Measurements from ENCODE around the gene HSD17B10. TPM values are rescaled to one million over a fixed set of nuclear protein-coding genes. Genes with fewer than 3 reads are reported as not detected.

HSD17B10 gene
- total RNA-seq, 1 experiment from 2014 or later = 112 TPM

DNA sequence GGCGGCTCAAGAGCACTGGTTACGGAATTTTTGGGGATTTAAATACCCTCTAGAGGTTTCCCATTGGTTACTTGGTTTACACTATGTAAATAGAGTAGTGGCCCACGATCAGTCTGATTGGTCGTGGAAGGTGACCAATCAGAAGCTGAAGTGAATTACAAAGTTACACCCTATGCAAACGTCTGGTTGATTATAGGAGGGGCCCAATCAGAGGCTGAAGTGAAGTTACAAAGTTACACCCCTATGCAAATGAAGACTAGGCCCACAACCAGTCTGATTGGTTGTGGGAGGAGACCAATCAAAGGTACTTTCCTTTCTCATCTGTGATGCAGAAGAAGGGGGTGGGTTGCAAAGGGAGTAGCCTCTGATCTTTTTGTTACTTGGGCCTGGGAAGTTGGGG is 45.1 kb upstream of the HSD17B10 start:
- H2BK12ac ChIP-seq (ENCODE audit: insufficient read length, low read depth, low read length) = no peak overlapping the region
- Mint-ChIP-seq H3K27me3 (ENCODE audit: low read depth) (peaks cover 12% of the 10 kb centered on the region), H3K4me1 (peaks cover 0 to 12% of the 10 kb centered on the region in 2 experiments; a peak in 2 of 4 replicates), H3K27ac (peak overlapping the region in 1 of 3 experiments; percentile 58; a peak in 1 of 7 replicates), H3K4me3 (no peak overlapping the region), H3K9me3 (peaks cover 61 to 68% of the 10 kb centered on the region in 2 experiments), H3K36me3 (ENCODE audit: insufficient read depth in 1 of 3, low read depth in 3 of 3) (peaks cover 0 to 6% (median 4%) of the 10 kb centered on the region in 3 experiments; a peak in 4 of 7 replicates)
- H3K14ac ChIP-seq (ENCODE audit: insufficient read depth, low read length) = no peak overlapping the region
- no peak overlapping the region for H2AK5ac ChIP-seq (ENCODE audit: insufficient read length, low read length)
- H3K23ac ChIP-seq (ENCODE audit: insufficient read length, low read depth, low read length) = no peak overlapping the region
- H3K9ac ChIP-seq (ENCODE audit: extremely low read depth, insufficient read length, low read length) = no peak overlapping the region
- H2BK20ac ChIP-seq (ENCODE audit: low read depth, low read length, poor library complexity, severe bottlenecking) = no peak overlapping the region
- no peak overlapping the region for H3T11ph ChIP-seq (ENCODE audit: low read length)
- no peak overlapping the region for H4K8ac ChIP-seq (replicated peaks; ENCODE audit: insufficient read length, low read depth, low read length)
- no peak overlapping the region for H2BK15ac ChIP-seq (ENCODE audit: low read depth, low read length)
- no peak overlapping the region for H2BK5ac ChIP-seq (ENCODE audit: insufficient read length, low read length)
- no peaks in the 10 kb centered on the region for H3K4me1 ChIP-seq (ENCODE audit: insufficient read depth, low read length)
- H4K20me1 ChIP-seq (ENCODE audit: control insufficient read depth, insufficient read depth, insufficient read length) = no peaks in the 10 kb centered on the region
- H3K79me1 ChIP-seq (ENCODE audit: insufficient read depth, low read depth, low read length, poor library complexity, severe bottlenecking) = no peaks in the 10 kb centered on the region
- TF ChIP-seq, protein P1, sequence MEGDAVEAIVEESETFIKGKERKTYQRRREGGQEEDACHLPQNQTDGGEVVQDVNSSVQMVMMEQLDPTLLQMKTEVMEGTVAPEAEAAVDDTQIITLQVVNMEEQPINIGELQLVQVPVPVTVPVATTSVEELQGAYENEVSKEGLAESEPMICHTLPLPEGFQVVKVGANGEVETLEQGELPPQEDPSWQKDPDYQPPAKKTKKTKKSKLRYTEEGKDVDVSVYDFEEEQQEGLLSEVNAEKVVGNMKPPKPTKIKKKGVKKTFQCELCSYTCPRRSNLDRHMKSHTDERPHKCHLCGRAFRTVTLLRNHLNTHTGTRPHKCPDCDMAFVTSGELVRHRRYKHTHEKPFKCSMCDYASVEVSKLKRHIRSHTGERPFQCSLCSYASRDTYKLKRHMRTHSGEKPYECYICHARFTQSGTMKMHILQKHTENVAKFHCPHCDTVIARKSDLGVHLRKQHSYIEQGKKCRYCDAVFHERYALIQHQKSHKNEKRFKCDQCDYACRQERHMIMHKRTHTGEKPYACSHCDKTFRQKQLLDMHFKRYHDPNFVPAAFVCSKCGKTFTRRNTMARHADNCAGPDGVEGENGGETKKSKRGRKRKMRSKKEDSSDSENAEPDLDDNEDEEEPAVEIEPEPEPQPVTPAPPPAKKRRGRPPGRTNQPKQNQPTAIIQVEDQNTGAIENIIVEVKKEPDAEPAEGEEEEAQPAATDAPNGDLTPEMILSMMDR (conservative IDR thresholded peaks at IDR 0.05) = no peak
- H3K27ac ChIP-seq (ENCODE audit: insufficient read length, low read depth, low read length) = no peak overlapping the region
- no peak overlapping the region for H3K18ac ChIP-seq (ENCODE audit: insufficient read length, low read depth, low read length)
- no peak overlapping the region for H4K5ac ChIP-seq (ENCODE audit: insufficient read length, low read depth, low read length)
- DNase-seq = peak; percentile 55
- no peaks in the 10 kb centered on the region for H3K23me2 ChIP-seq (ENCODE audit: insufficient read length, low read depth, low read length, poor library complexity, severe bottlenecking)
- H3K9me3 ChIP-seq (ENCODE audit: control insufficient read depth, low read depth, low read length) = peaks cover 14% of the 10 kb centered on the region
- WGBS (ENCODE audit: extremely low coverage, insufficient read length, low lambda C conversion rate) = no CpG with 5 or more reads among the region's 5 CpGs
- no peak overlapping the region for H2BK120ac ChIP-seq (ENCODE audit: low read depth, low read length, poor library complexity, severe bottlenecking)
- H3K4ac ChIP-seq (ENCODE audit: low read depth, low read length) = no peak overlapping the region
- H2AFZ ChIP-seq (ENCODE audit: low read length) = no peak overlapping the region
- 0 out of 2 replicates have a peak, but pooled peaks cover 2% of the 10 kb centered on the region for H3K27me3 ChIP-seq (ENCODE audit: insufficient read depth, low read length)
- no peak overlapping the region for H3K4me2 ChIP-seq (ENCODE audit: insufficient read depth, insufficient read length, low read length)
- H3K56ac ChIP-seq (ENCODE audit: insufficient read length, low read depth, low read length) = no peak overlapping the region
- no peaks in the 10 kb centered on the region for H3K79me2 ChIP-seq (ENCODE audit: insufficient read depth, low read length)
- no peak overlapping the region for H4K91ac ChIP-seq (ENCODE audit: insufficient read length, low read depth, low read length)

All from H9 (cell line).